ENCODE results near the gene COP1.

Gene COP1

DNA sequence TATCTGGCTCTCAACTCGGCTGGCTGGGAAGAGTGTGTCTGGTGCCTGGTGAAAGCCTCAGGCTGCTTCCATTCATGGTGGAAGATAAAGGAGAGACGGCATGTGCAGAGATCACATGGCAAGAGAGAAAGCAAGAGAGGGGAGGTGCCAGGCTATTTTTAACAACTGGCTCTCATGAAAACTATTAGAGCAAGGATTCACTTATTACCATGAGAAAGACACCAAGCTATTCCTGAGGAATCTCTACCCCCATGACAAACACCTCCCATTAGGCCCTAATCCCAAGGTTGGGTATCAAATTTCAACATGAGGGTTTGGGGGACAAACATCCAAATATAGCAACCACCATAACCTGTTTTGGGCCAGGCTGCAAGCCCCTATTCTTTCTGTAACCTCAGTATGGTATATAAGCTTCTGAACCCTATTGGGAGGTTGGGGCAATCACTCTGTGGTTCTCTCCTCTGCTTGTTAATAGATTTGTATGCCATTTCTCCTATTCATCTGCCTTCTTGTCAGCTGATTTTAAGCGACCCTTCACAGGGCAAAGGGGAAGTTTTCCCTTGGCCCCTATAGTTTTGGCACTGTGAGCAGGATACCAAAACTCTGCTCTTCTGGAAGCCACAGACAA is 284.7 kb downstream of the COP1 start:
- no peaks in the 10 kb centered on the region for H3K79me2 ChIP-seq (ENCODE audit: control insufficient read depth, insufficient read depth, low read length, poor library complexity)
- H3K23ac ChIP-seq (ENCODE audit: low read length): no peak overlapping the region
- H3K14ac ChIP-seq (ENCODE audit: low read length): no peak overlapping the region
- H3K27ac ChIP-seq (ENCODE audit: low read depth, low read length): no peak overlapping the region
- no peak overlapping the region for H3K4me2 ChIP-seq (ENCODE audit: low read length)
- H2BK12ac ChIP-seq (ENCODE audit: low read length): no peak overlapping the region
- no peak overlapping the region for H2AK5ac ChIP-seq (ENCODE audit: low read length)
- no peaks in the 10 kb centered on the region for H3K79me1 ChIP-seq (ENCODE audit: low read length)
- peaks cover 0 to 2% of the 10 kb centered on the region in 2 experiments for H3K4me1 ChIP-seq (ENCODE audit: control insufficient read depth in 1 of 2, insufficient read depth in 2 of 2, low read length in 2 of 2)
- H2AFZ ChIP-seq (ENCODE audit: insufficient read depth, low read length, poor library complexity): no peak overlapping the region
- no peak for DNase-seq
- H4K91ac ChIP-seq (ENCODE audit: low read depth, low read length): no peak overlapping the region
- no peak overlapping the region for H3K9ac ChIP-seq (ENCODE audit: low read length)
- no CpG with 5 or more reads among the region's 3 CpGs for WGBS (ENCODE audit: extremely low coverage, insufficient coverage, insufficient read length)
- no peaks in the 10 kb centered on the region for H3K27me3 ChIP-seq (ENCODE audit: insufficient read depth, low read length)
- H3K4me3 ChIP-seq (ENCODE audit: low read depth, low read length): no peak overlapping the region
- no peak overlapping the region for H4K8ac ChIP-seq (ENCODE audit: low read depth, low read length)
- H2BK5ac ChIP-seq (ENCODE audit: low read depth, low read length, poor library complexity): no peak overlapping the region
- no peak overlapping the region for H3K4ac ChIP-seq (ENCODE audit: low read depth, low read length)
- H3K9me3 ChIP-seq (ENCODE audit: insufficient read depth, low read depth, low read length): no peaks in the 10 kb centered on the region
- no peak overlapping the region for H3K18ac ChIP-seq (ENCODE audit: low read length)
- H3K36me3 ChIP-seq (ENCODE audit: control insufficient read depth in 1 of 2, insufficient read depth in 2 of 2, low read length in 2 of 2): peaks cover 0 to 3% of the 10 kb centered on the region in 2 experiments
- no peak overlapping the region for H2BK120ac ChIP-seq (ENCODE audit: insufficient read depth, low read length, poor library complexity)
- no peak overlapping the region for H4K12ac ChIP-seq (ENCODE audit: low read depth, low read length)

GRCh38 chr1:175920381-175920780 is 286.7 kb downstream of the COP1 start:
- Histone ChIP-seq H3K23ac (ENCODE audit: low read length) (no peak overlapping the region), H3K9me3 (ENCODE audit: insufficient read depth, low read depth, low read length) (no peaks in the 10 kb centered on the region), H2BK120ac (ENCODE audit: insufficient read depth, low read length, poor library complexity) (no peak overlapping the region), H3K18ac (ENCODE audit: low read length) (no peak overlapping the region), H3K4ac (ENCODE audit: low read depth, low read length) (no peak overlapping the region), H3K27ac (ENCODE audit: low read depth, low read length) (no peak overlapping the region), H3K4me3 (ENCODE audit: low read depth, low read length) (no peak overlapping the region), H4K8ac (ENCODE audit: low read depth, low read length) (no peak overlapping the region), H2BK5ac (ENCODE audit: low read depth, low read length, poor library complexity) (no peak overlapping the region), H3K4me2 (ENCODE audit: low read length) (no peak overlapping the region), H3K14ac (ENCODE audit: low read length) (no peak overlapping the region), H4K91ac (ENCODE audit: low read depth, low read length) (no peak overlapping the region), H3K79me1 (ENCODE audit: low read length) (no peaks in the 10 kb centered on the region), H3K79me2 (ENCODE audit: control insufficient read depth, insufficient read depth, low read length, poor library complexity) (no peaks in the 10 kb centered on the region), H4K12ac (ENCODE audit: low read depth, low read length) (no peak overlapping the region), H3K27me3 (ENCODE audit: insufficient read depth, low read length) (no peaks in the 10 kb centered on the region), H2AFZ (ENCODE audit: insufficient read depth, low read length, poor library complexity) (no peak overlapping the region), H3K36me3 (ENCODE audit: control insufficient read depth in 1 of 2, insufficient read depth in 2 of 2, low read length in 2 of 2) (no peaks in the 10 kb centered on the region), H2BK12ac (ENCODE audit: low read length) (no peak overlapping the region), H3K4me1 (ENCODE audit: control insufficient read depth in 1 of 2, insufficient read depth in 2 of 2, low read length in 2 of 2) (peaks cover 0 to 2% of the 10 kb centered on the region in 2 experiments), H3K9ac (ENCODE audit: low read length) (no peak overlapping the region), H2AK5ac (ENCODE audit: low read length) (no peak overlapping the region)
- WGBS (ENCODE audit: extremely low coverage, insufficient coverage, insufficient read length): no CpG with 5 or more reads among the region's 4 CpGs
- no peak for DNase-seq

- peaks cover 0 to 2% of the 10 kb centered on the region in 2 experiments for H3K4me1 ChIP-seq (ENCODE audit: control insufficient read depth in 1 of 2, insufficient read depth in 2 of 2, low read length in 2 of 2)
- H3K9ac ChIP-seq (ENCODE audit: low read length): no peak overlapping the region
- H2BK5ac ChIP-seq (ENCODE audit: low read depth, low read length, poor library complexity): no peak overlapping the region
- H3K79me2 ChIP-seq (ENCODE audit: control insufficient read depth, insufficient read depth, low read length, poor library complexity): no peaks in the 10 kb centered on the region
- no peak overlapping the region for H3K4ac ChIP-seq (ENCODE audit: low read depth, low read length)
- H3K4me3 ChIP-seq (ENCODE audit: low read depth, low read length): no peak overlapping the region
- no peak overlapping the region for H2AFZ ChIP-seq (ENCODE audit: insufficient read depth, low read length, poor library complexity)
- H3K9me3 ChIP-seq (ENCODE audit: insufficient read depth, low read depth, low read length): no peaks in the 10 kb centered on the region
- no CpG with 5 or more reads among the region's 1 CpG for WGBS (ENCODE audit: extremely low coverage, insufficient coverage, insufficient read length)
- H3K18ac ChIP-seq (ENCODE audit: low read length): no peak overlapping the region
- H4K12ac ChIP-seq (ENCODE audit: low read depth, low read length): no peak overlapping the region
- H3K27ac ChIP-seq (ENCODE audit: low read depth, low read length): no peak overlapping the region
- no peaks in the 10 kb centered on the region for H3K79me1 ChIP-seq (ENCODE audit: low read length)
- no peak overlapping the region for H4K8ac ChIP-seq (ENCODE audit: low read depth, low read length)
- no peak overlapping the region for H2AK5ac ChIP-seq (ENCODE audit: low read length)
- no peaks in the 10 kb centered on the region for H3K27me3 ChIP-seq (ENCODE audit: insufficient read depth, low read length)
- H3K4me2 ChIP-seq (ENCODE audit: low read length): no peak overlapping the region
- no peaks in the 10 kb centered on the region for H3K36me3 ChIP-seq (ENCODE audit: control insufficient read depth in 1 of 2, insufficient read depth in 2 of 2, low read length in 2 of 2)
- H3K23ac ChIP-seq (ENCODE audit: low read length): no peak overlapping the region
- H2BK120ac ChIP-seq (ENCODE audit: insufficient read depth, low read length, poor library complexity): no peak overlapping the region
- H3K14ac ChIP-seq (ENCODE audit: low read length): no peak overlapping the region
- peak; percentile 51 to 72 for DNase-seq
- no peak overlapping the region for H2BK12ac ChIP-seq (ENCODE audit: low read length)
- H4K91ac ChIP-seq (ENCODE audit: low read depth, low read length): no peak overlapping the region
These were observed 288.1 kb downstream of the COP1 start for GRCh38 chr1:175919001-175919400.

DNA sequence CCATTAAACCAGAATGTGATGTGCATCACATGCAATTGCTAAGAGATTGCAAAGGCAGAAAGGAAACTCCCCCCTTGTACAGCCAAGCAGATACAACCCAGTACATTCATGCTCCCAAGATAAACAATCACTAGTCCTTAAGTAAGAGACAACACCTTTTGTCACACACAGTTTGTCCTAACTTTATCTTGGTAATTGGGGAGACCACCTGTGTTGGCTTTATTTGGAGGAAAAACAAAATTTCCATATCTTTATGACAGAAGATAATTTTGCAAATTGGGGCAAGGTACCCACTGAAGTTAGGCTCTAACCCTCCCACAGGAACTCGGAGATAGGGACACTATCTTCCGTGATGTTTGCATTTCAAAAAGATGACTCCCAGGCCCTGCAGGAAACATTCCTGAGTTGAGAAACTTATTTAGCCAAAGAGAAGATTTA is 288.7 kb downstream of the COP1 start:
- no peak overlapping the region for H3K9ac ChIP-seq (ENCODE audit: low read length)
- H3K18ac ChIP-seq (ENCODE audit: low read length): no peak overlapping the region
- peaks cover 0 to 2% of the 10 kb centered on the region in 2 experiments for H3K4me1 ChIP-seq (ENCODE audit: control insufficient read depth in 1 of 2, insufficient read depth in 2 of 2, low read length in 2 of 2)
- H2AK5ac ChIP-seq (ENCODE audit: low read length): no peak overlapping the region
- no peak overlapping the region for H2BK120ac ChIP-seq (ENCODE audit: insufficient read depth, low read length, poor library complexity)
- H3K9me3 ChIP-seq (ENCODE audit: insufficient read depth, low read depth, low read length): no peaks in the 10 kb centered on the region
- no CpG with 5 or more reads among the region's 2 CpGs for WGBS (ENCODE audit: extremely low coverage, insufficient coverage, insufficient read length)
- H3K79me2 ChIP-seq (ENCODE audit: control insufficient read depth, insufficient read depth, low read length, poor library complexity): no peaks in the 10 kb centered on the region
- no peak overlapping the region for H3K4me3 ChIP-seq (ENCODE audit: low read depth, low read length)
- no peak overlapping the region for H2AFZ ChIP-seq (ENCODE audit: insufficient read depth, low read length, poor library complexity)
- H2BK12ac ChIP-seq (ENCODE audit: low read length): no peak overlapping the region
- no peak overlapping the region for H3K27ac ChIP-seq (ENCODE audit: low read depth, low read length)
- no peaks in the 10 kb centered on the region for H3K27me3 ChIP-seq (ENCODE audit: insufficient read depth, low read length)
- no peak overlapping the region for H2BK5ac ChIP-seq (ENCODE audit: low read depth, low read length, poor library complexity)
- H3K36me3 ChIP-seq (ENCODE audit: control insufficient read depth in 1 of 2, insufficient read depth in 2 of 2, low read length in 2 of 2): no peaks in the 10 kb centered on the region
- H3K23ac ChIP-seq (ENCODE audit: low read length): no peak overlapping the region
- H4K12ac ChIP-seq (ENCODE audit: low read depth, low read length): no peak overlapping the region
- no peak overlapping the region for H3K4ac ChIP-seq (ENCODE audit: low read depth, low read length)
- H4K8ac ChIP-seq (ENCODE audit: low read depth, low read length): no peak overlapping the region
- no peak overlapping the region for H4K91ac ChIP-seq (ENCODE audit: low read depth, low read length)
- peak; percentile 10 to 54 for DNase-seq
- H3K14ac ChIP-seq (ENCODE audit: low read length): no peak overlapping the region
- H3K79me1 ChIP-seq (ENCODE audit: low read length): no peaks in the 10 kb centered on the region
- H3K4me2 ChIP-seq (ENCODE audit: low read length): no peak overlapping the region

Measured in trophoblast cell (in vitro differentiated cells and primary cell).